Osteocyte (in vitro differentiated cells): ENCODE data around the gene ARHGAP6. TPM values are rescaled to one million over a fixed set of nuclear protein-coding genes. Genes with fewer than 3 reads are reported as not detected.

Experiments used
- DNase-seq: peaks from one replicate; pipeline ENCODE4 v3.0.0; 2021; ENCODE audit warnings: mixed read lengths; ENCODE audit not compliant: unreplicated experiment; ENCODE audit errors: extremely low spot score
- H3K27ac Mint-ChIP-seq: one replicate; pipeline ENCODE4 v1.8.0; 2021; ENCODE audit warnings: mild to moderate bottlenecking, mixed read lengths; ENCODE audit not compliant: unreplicated experiment
- H3K27me3 Mint-ChIP-seq: one replicate; pipeline ENCODE4 v1.8.0; 2021; ENCODE audit warnings: mixed read lengths; ENCODE audit not compliant: unreplicated experiment
- H3K36me3 Mint-ChIP-seq: one replicate; pipeline ENCODE4 v1.8.0; 2021; ENCODE audit warnings: mixed read lengths; ENCODE audit not compliant: unreplicated experiment
- H3K4me1 Mint-ChIP-seq: one replicate; pipeline ENCODE4 v1.8.0; 2021; ENCODE audit warnings: mixed read lengths; ENCODE audit not compliant: unreplicated experiment
- H3K4me3 Mint-ChIP-seq: one replicate; pipeline ENCODE4 v1.8.0; 2021; ENCODE audit warnings: mild to moderate bottlenecking, moderate library complexity, mixed read lengths; ENCODE audit not compliant: unreplicated experiment
- H3K9me3 Mint-ChIP-seq: one replicate; pipeline ENCODE4 v1.8.0; 2021; ENCODE audit warnings: mixed read lengths; ENCODE audit not compliant: unreplicated experiment
- total RNA-seq: library from RNA; stranded (reverse); gene quantifications from 2 replicates; pipeline ENCODE4 v1.2.1, GENCODE V29; 2021
- TF ChIP-seq, protein P1 (sequence below): fragments of 200-600 bp; sonication (generic); IDR thresholded peaks from 2 replicates; pipeline ENCODE4 v1.5.0; 2021; ENCODE audit warnings: antibody characterized with exemption, mild to moderate bottlenecking, moderate library complexity

Gene ARHGAP6
- total RNA-seq, 1 donor from 2014 or later = 3.5 TPM

DNA sequence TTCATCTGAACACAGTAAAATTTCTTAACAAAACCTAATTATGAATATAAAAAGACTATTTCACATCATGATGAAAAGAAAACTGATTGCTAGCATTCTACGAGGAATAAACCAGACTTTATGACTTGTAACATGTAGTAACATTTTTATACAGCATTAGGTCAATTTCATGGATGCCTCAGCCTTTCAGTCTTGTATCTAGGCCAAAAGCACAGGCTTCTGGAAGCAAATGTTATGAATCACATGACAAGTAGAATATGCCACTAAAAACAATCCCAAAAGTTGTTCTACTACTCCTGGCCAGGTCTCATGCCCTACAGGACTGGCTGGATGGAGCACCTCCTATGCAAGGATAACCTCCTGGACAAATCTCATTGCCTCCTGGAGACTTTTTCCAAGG lies 101.2 kb downstream of the ARHGAP6 start:
- no peak overlapping the region for H3K4me3 Mint-ChIP-seq
- no peaks in the 10 kb centered on the region for H3K27me3 Mint-ChIP-seq
- TF ChIP-seq, protein P1, sequence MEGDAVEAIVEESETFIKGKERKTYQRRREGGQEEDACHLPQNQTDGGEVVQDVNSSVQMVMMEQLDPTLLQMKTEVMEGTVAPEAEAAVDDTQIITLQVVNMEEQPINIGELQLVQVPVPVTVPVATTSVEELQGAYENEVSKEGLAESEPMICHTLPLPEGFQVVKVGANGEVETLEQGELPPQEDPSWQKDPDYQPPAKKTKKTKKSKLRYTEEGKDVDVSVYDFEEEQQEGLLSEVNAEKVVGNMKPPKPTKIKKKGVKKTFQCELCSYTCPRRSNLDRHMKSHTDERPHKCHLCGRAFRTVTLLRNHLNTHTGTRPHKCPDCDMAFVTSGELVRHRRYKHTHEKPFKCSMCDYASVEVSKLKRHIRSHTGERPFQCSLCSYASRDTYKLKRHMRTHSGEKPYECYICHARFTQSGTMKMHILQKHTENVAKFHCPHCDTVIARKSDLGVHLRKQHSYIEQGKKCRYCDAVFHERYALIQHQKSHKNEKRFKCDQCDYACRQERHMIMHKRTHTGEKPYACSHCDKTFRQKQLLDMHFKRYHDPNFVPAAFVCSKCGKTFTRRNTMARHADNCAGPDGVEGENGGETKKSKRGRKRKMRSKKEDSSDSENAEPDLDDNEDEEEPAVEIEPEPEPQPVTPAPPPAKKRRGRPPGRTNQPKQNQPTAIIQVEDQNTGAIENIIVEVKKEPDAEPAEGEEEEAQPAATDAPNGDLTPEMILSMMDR = no peak
- no peaks in the 10 kb centered on the region for H3K36me3 Mint-ChIP-seq
- no peak for DNase-seq
- peaks cover 14% of the 10 kb centered on the region for H3K4me1 Mint-ChIP-seq
- H3K9me3 Mint-ChIP-seq = peaks cover 10% of the 10 kb centered on the region
- no peak overlapping the region for H3K27ac Mint-ChIP-seq

DNA sequence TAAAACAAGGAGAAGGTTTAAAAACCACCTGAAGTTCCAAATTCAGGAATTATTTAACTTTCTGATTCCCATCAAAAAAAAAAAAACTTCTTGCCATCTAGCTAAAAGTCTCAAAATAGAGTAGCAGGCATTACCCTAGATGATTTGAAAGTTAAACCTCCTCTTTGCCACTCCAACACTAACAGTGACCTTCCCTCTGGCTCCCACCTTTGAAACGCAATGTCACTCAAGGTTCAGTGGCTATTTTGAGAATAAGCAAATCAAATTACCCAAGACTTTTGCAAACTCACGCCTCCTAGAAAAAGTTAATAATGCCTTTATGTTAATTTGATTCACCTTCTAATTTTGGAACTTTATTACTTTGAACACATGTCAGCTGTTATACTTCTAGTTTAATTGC lies 103.2 kb downstream of the ARHGAP6 start:
- H3K9me3 Mint-ChIP-seq = peaks cover 10% of the 10 kb centered on the region
- no peak overlapping the region for H3K4me3 Mint-ChIP-seq
- H3K4me1 Mint-ChIP-seq = peaks cover 14% of the 10 kb centered on the region
- H3K27me3 Mint-ChIP-seq = no peaks in the 10 kb centered on the region
- H3K27ac Mint-ChIP-seq = no peak overlapping the region
- H3K36me3 Mint-ChIP-seq = no peaks in the 10 kb centered on the region
- TF ChIP-seq, protein P1 = no peak
- no peak for DNase-seq

DNA sequence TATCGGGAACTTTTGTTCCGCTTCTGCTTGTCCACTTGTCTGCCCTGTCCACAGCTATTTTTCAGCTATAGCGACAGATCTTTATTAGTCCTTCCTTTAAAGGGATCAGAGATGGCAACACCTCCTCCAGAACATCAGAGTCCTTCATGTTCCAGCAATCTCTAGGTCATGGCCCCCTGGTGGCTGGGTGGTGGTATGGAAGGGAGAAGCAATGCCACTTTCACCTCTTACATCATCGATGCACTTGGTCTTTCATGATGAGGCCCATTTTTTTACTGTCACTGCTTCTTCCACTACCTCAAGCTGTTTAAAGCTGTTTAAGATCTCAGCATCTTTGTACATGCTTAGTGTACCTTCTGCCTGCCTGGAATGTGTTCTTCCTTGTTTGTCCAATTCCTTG lies 106.7 kb downstream of the ARHGAP6 start:
- DNase-seq = no peak
- Mint-ChIP-seq H3K27ac (no peak overlapping the region), H3K27me3 (no peaks in the 10 kb centered on the region), H3K36me3 (no peaks in the 10 kb centered on the region), H3K9me3 (peaks cover 9% of the 10 kb centered on the region), H3K4me1 (peaks cover 9% of the 10 kb centered on the region), H3K4me3 (no peak overlapping the region)
- TF ChIP-seq, protein P1 = peak; percentile 25

DNA sequence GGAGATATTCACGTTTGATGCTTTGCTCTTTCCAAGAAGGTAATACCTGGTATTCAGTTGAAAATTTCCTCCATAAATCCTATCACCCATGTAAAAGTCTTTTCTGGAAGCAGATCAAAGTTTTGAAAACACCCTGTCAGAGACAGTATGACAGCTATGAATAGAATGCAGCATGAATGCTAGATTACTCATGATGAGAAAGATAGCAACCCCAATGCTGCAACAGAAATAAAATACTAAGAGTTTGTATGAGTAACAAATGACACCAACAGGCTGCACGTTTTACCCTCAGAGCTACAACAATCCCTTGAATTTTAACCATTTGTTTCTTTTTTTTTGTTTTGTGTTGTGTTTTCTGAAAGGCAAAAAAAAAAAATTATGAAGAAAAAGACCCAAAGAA lies 108.6 kb downstream of the ARHGAP6 start:
- DNase-seq = no peak
- H3K27me3 Mint-ChIP-seq = no peaks in the 10 kb centered on the region
- TF ChIP-seq, protein P1 = no peak
- H3K9me3 Mint-ChIP-seq = peaks cover 15% of the 10 kb centered on the region
- no peaks in the 10 kb centered on the region for H3K36me3 Mint-ChIP-seq
- H3K4me3 Mint-ChIP-seq = no peak overlapping the region
- H3K27ac Mint-ChIP-seq = no peak overlapping the region
- peaks cover 9% of the 10 kb centered on the region for H3K4me1 Mint-ChIP-seq

DNA sequence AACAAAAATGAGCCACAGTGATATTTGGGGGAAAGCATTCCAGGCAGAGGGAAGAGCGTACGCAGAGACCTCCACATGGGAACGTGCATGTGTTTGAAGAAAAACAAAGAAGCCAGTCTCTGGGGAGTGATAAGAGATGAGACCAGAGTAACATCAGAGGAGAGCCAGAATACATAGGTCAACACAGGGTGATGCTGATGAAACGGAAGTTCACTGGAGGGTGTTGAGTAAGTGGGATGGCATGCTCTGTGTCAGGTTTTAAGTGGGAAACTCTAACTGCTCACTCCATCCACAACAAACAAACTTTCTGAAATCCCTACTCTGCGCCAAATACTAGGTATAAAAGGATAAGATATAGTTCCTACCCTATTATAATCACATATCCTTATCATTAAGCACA lies 110.0 kb downstream of the ARHGAP6 start:
- Mint-ChIP-seq H3K27ac (no peak overlapping the region), H3K27me3 (no peaks in the 10 kb centered on the region), H3K4me1 (peaks cover 9% of the 10 kb centered on the region), H3K4me3 (no peak overlapping the region), H3K9me3 (peaks cover 16% of the 10 kb centered on the region), H3K36me3 (no peaks in the 10 kb centered on the region)
- no peak for DNase-seq
- TF ChIP-seq, protein P1 = no peak
